Thoracic aorta (tissue), 2 donors: Measurements from ENCODE around the gene SPATA20. TPM values are rescaled to one million over a fixed set of nuclear protein-coding genes. Genes with fewer than 3 reads are reported as not detected.

Source experiments
- ATAC-seq: fragments of 150-250 bp; one replicate; pipeline ENCODE4 v1.8.0; 2017; ENCODE audit warnings: low read depth; ENCODE audit not compliant: insufficient number of reproducible peaks, low FRiP score
- DNase-seq: peaks from one replicate; pipeline ENCODE4 v3.0.0-alpha.2; 2020; ENCODE audit warnings: low spot score
- H3K27ac ChIP-seq, 2 donors: fragments of 200-600 bp; sonication (generic); 1 replicate in 1 of 2; 2 replicates in 1 of 2; pipeline ENCODE4 v1.5.1; 2016; ENCODE audit warnings: mild to moderate bottlenecking in 2 of 2, moderate library complexity in 2 of 2
- H3K27me3 ChIP-seq: fragments of 200-600 bp; sonication (generic); replicated peaks from 2 replicates; pipeline ENCODE4 v1.6.0; 2016; ENCODE audit warnings: mild to moderate bottlenecking; ENCODE audit not compliant: insufficient read depth
- H3K36me3 ChIP-seq: fragments of 200-600 bp; sonication (generic); one replicate; pipeline ENCODE4 v1.5.1; 2016
- H3K4me1 ChIP-seq, 2 donors: fragments of 200-600 bp; sonication (generic); 1 replicate in 1 of 2; 2 replicates in 1 of 2; pipeline versions ENCODE4 v1.5.1 to v1.6.0; 2016; ENCODE audit warnings: low read depth in 2 of 2, mild to moderate bottlenecking in 1 of 2; ENCODE audit not compliant: control insufficient read depth in 1 of 2
- H3K4me3 ChIP-seq: fragments of 200-600 bp; sonication (generic); 2 replicates; pipeline ENCODE4 v1.5.1; 2016; ENCODE audit warnings: mild to moderate bottlenecking
- H3K9me3 ChIP-seq: fragments of 200-600 bp; sonication (generic); 2 replicates; pipeline ENCODE4 v1.5.1; 2016
- CTCF ChIP-seq: fragments of 200-600 bp; sonication (generic); IDR thresholded peaks from one replicate; pipeline ENCODE4 v1.5.1; 2019; ENCODE audit warnings: antibody characterized with exemption
- total RNA-seq, 2 donors: library from RNA; depleted of rRNA; stranded (reverse); fragments of >200 nt; gene quantifications; one replicate each; pipeline versions ENCODE4 v1.1.0 to v1.2.3, GENCODE V29; 2016

The SPATA20 gene
- total RNA-seq, 2 donors from 2014 or later: 82.8 to 118 TPM

GRCh38 chr17:50524838-50525237 lies 22.1 kb upstream of the SPATA20 start:
- ATAC-seq (no peak), DNase-seq (no peak)
- H3K9me3 ChIP-seq: no peaks in the 10 kb centered on the region

GRCh38 chr17:50527155-50527762 lies 19.7 kb upstream of the SPATA20 start:
- H3K4me3 ChIP-seq: no peak overlapping the region
- DNase-seq: no peak
- no peaks in the 10 kb centered on the region for H3K9me3 ChIP-seq
- no peak for TF ChIP-seq CTCF
- H3K36me3 ChIP-seq: no peaks in the 10 kb centered on the region
- no peak for ATAC-seq
- H3K27me3 ChIP-seq: peaks cover 6% of the 10 kb centered on the region
- no peak overlapping the region for H3K27ac ChIP-seq
- no peaks in the 10 kb centered on the region for H3K4me1 ChIP-seq

More at GRCh38 chr17:50524838-50525237, 22.1 kb upstream of the SPATA20 start:
- no peak for TF ChIP-seq CTCF
- no peak overlapping the region for H3K4me3 ChIP-seq
- H3K27me3 ChIP-seq: no peaks in the 10 kb centered on the region
- no peaks in the 10 kb centered on the region for H3K4me1 ChIP-seq
- no peaks in the 10 kb centered on the region for H3K36me3 ChIP-seq
- no peak overlapping the region for H3K27ac ChIP-seq

- Histone ChIP-seq H3K4me1 (no peaks in the 10 kb centered on the region), H3K9me3 (no peaks in the 10 kb centered on the region), H3K4me3 (no peak overlapping the region), H3K27me3 (peaks cover 6% of the 10 kb centered on the region), H3K27ac (no peak overlapping the region), H3K36me3 (no peaks in the 10 kb centered on the region)
- ATAC-seq (no peak), DNase-seq (no peak)
- TF ChIP-seq CTCF: no peak
Measured at GRCh38 chr17:50527949-50528474, 19.0 kb upstream of the SPATA20 start.

GRCh38 chr17:50529849-50530248 lies 17.1 kb upstream of the SPATA20 start:
- Histone ChIP-seq H3K27me3 (peaks cover 6% of the 10 kb centered on the region), H3K27ac (no peak overlapping the region), H3K36me3 (no peaks in the 10 kb centered on the region), H3K4me1 (peaks cover 0 to 12% of the 10 kb centered on the region in 2 donors), H3K9me3 (no peaks in the 10 kb centered on the region), H3K4me3 (no peak overlapping the region)
- ATAC-seq (no peak), DNase-seq (no peak)
- TF ChIP-seq CTCF: no peak

GRCh38 chr17:50531428-50532025 lies 15.4 kb upstream of the SPATA20 start:
- peaks cover 0 to 12% of the 10 kb centered on the region in 2 donors for H3K4me1 ChIP-seq
- no peak overlapping the region for H3K27ac ChIP-seq
- DNase-seq (no peak), ATAC-seq (no peak)
- peaks cover 6% of the 10 kb centered on the region for H3K27me3 ChIP-seq
- no peaks in the 10 kb centered on the region for H3K36me3 ChIP-seq
- no peaks in the 10 kb centered on the region for H3K9me3 ChIP-seq
- no peak for TF ChIP-seq CTCF
- H3K4me3 ChIP-seq: no peak overlapping the region
